HG02642 (cell line): ENCODE results near the gene NOMO2.
"Not testable (repeated sequence)": the region's sequence is repeated elsewhere in the genome, so short reads cannot be mapped to it uniquely, and the experiment has no call there.

Source experiments
- ATAC-seq: cut with Tn5 transposase; IDR thresholded peaks from one replicate; pipeline ENCODE4 v1.9.1; 2021; ENCODE audit warnings: mild to moderate bottlenecking; ENCODE audit not compliant: unreplicated experiment, poor library complexity

NOMO2 gene

DNA sequence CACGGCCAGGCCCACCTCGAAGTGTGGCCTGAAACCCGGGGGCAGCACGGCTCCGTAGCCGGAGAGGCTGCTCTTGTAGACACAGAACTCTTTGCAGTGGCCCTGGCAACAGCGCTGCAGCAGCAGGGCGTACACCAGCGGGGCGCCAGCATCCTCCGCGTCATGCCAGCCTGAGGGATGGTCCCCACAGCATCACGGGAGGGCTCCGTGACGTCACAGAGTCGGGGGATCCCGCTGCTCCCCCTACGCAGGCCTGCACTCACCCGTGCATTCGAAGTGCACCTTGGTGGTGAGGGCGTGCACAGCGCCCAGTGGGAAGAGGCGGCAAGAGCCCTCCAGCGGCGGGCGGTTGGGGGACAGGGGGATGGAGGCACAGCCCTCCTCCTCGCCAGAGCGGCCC lies 179.2 kb downstream of the NOMO2 start:
- ATAC-seq, result not testable (repeated sequence)
